D721Med (cell line): ENCODE results near the gene GNB5.

ENCODE experiments used
- DNase-seq: peaks from one replicate; pipeline ENCODE4 v3.0.0; 2011; ENCODE audit warnings: low spot score; ENCODE audit not compliant: insufficient read length
- FAIRE-seq: peaks from 2 replicates; lab custom pipeline; 2011; peaks lifted over from hg19 to GRCh38; lab: Jason Lieb, UNC
- CTCF ChIP-seq: IDR thresholded peaks from 2 replicates; pipeline ENCODE4 v1.5.1; 2012; ENCODE audit warnings: mild to moderate bottlenecking, control low read depth; ENCODE audit not compliant: insufficient read depth; ENCODE audit errors: missing control alignments

GNB5 gene

GRCh38 chr15:52143873-52144272 lies 47.3 kb downstream of the GNB5 start:
- no peak for TF ChIP-seq CTCF
- FAIRE-seq (no peak), DNase-seq (no peak)

- TF ChIP-seq CTCF: no peak
- no peak for DNase-seq
- no peak for FAIRE-seq
Measured at GRCh38 chr15:52140646-52141045, 50.5 kb downstream of the GNB5 start.

DNA sequence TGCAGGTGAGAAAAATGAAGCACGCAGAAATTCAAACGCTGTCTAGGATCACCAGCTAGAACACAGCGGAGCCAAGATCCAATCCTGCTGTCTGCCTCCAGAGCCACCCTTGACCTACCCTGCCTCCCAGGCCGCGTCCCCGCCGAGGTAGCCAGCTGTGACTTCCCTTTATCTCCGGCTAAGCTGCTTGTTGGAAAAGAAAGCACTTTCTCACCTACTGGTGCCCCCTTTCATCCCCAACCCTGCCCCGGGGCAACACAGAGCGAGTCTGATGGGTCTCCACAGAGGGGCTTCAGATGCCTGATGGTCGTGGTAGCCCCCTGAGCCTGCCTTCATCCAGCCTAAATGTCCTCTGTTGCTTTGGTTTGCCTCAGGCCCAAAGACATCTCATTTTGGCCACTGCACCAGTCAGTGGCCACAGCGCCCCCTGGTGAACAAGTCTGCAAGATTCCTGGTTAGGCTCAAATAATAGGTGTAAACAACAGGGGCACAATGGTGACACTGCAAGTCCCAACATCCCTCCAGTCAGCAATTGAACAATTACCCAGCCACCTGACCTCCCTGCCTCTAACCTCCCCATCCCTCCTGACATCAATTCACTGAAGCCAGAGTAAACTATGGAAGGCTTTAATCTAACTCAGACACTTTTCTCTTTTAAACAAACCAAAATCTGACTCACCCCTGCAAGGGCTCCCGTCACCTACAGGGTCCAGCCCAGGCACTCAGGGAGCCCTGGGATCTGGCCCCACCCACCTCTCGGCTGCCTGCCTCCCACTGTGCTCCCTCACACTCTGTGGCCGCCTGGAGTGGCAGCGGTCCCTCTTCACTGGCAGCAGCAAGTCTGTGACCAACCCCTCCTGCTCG lies 51.4 kb downstream of the GNB5 start:
- TF ChIP-seq CTCF: peak; percentile 82
- FAIRE-seq: no peak
- DNase-seq: peak; percentile 67

- FAIRE-seq (no peak), DNase-seq (no peak)
- no peak for TF ChIP-seq CTCF
Measured at GRCh38 chr15:52137432-52138357, 53.5 kb downstream of the GNB5 start.

- no peak for TF ChIP-seq CTCF
- DNase-seq: no peak
- no peak for FAIRE-seq
Measured at GRCh38 chr15:52136442-52136980, 54.7 kb downstream of the GNB5 start.

DNA sequence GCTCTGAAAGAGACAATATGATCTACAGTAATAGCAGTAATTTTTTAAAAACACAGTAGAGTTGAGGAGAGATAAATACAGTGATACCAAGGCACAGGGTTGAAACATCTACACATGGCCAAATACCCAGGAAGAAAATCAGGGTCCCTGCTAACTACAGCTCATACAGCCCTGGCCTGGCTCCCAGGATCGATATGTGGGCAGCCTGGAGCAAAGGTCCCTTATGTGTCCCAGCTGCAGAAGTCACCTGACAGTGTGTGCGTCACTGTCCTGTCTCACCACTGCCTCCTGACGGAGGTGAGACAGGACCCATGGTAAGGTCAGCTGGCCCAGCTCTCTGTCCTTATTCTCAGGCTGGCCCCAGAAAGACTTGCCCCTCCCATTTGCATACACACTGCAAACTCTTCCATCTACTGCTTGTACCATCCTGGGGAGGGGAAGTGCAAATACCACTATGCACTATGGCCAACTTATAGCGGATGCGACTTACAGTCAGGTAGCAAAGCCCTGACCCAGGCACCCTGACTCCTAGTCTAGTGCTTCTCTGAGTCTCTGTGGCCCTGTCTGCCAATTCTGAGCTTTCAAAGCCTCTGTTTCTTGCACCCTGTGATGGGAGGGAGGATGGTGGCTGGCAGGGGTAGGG lies 56.6 kb downstream of the GNB5 start:
- FAIRE-seq (no peak), DNase-seq (no peak)
- no peak for TF ChIP-seq CTCF
